Inferior parietal cortex (tissue), 1 donor: ENCODE data around the gene GLG1.
"Not testable (repeated sequence)": the region's sequence is repeated elsewhere in the genome, so short reads cannot be mapped to it uniquely, and the experiment has no call there.

Experiments used
- DNase-seq: peaks from one replicate; pipeline ENCODE4 v3.0.0-alpha.2; 2016; ENCODE audit errors: extremely low spot score

The GLG1 gene

DNA sequence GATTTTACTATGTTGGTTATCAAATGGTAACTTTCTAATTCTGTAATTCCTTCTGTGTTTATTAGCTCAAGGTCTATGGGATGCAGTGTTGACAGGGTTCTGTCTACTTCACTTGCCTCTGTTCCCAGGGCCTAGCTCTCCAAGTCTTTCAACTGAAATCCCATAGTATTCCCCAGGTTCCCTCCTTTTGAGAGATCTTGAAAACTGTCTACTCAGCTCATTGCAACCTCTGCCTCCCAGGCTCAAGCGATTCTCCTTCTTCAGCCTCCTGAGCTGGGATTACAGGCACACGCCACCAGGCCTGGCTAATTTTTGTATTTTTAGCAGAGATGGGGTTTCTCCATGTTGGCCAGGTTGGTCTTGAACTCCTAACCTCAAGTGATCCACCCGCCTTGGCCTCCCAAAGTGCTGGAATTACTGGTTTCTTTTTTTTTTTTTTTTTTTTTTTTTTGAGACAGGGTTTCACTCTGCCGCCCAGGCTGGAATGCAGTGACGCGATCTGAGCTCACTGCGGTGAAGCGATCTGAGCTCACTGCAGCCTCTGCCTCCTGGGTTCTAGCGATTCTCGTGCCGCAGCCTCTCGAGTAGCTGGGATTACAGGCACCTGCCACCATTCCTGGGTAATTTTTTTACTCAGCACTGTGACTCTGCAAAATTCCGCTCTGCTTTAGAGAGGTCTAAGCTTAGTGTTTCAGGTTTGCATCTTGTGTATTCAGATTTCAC lies 163.1 kb downstream of the GLG1 start:
- not testable (repeated sequence) for DNase-seq

DNA sequence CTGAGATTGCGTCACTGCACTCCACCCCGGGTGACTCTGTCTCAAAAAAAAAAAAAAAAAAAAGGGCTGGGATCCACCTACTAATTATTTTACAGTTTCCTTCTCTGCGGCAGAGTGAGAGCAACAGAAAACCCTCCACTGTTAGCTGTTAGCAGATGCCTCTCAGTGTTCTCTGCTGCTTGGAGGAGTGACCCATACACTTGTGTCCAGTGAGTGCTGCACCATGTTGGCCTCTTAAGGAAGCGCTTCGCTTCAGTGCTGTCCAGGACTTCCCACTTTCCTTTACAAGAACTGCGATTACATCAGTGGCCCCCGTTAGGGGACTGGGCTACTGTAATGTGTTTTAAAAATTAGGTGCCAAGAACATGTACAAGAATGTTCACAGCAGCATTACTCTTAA lies 167.2 kb downstream of the GLG1 start:
- no peak for DNase-seq

DNA sequence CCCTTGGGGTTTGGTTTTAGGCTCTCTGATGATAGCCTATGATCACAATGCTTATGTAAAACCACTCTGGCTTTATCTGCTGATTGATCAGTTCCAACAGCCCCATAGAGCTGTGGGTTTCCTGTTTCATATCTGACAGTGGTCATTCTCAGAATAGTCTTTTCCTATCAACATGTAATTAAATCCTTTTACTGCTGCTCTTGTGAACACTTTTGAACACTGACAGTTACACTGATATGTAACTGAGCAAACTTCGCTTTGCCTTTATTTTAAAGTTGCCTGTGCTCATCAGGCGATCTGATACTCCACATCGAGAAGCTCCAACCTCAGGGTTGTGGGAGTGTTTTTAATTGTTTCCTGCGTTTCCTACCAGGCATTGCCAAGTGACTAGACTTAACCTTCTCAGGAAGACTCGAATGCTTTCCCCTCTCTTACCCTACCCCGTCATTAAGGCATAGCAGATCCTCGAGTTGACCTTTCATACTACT lies 168.4 kb downstream of the GLG1 start:
- no peak for DNase-seq

DNA sequence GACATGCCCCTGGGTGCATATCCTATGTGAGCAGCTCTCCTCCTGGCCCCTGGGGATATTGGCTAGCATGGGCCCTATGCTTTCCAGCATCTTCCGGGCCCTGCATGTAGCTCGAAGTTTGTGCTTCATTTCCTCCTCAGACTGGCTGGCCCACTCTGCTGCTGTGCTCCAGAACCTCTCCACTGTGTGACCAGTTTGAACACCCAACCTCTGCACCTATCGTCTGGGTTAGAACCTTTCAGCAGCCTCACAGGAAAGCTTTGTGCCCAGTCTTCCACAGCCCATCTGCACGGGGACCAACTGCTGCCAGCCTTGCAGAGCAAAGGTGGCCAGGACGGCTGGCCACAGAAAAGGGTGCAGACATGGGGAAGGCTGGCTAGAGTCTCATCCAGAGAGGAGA lies 175.4 kb downstream of the GLG1 start:
- no peak for DNase-seq

DNA sequence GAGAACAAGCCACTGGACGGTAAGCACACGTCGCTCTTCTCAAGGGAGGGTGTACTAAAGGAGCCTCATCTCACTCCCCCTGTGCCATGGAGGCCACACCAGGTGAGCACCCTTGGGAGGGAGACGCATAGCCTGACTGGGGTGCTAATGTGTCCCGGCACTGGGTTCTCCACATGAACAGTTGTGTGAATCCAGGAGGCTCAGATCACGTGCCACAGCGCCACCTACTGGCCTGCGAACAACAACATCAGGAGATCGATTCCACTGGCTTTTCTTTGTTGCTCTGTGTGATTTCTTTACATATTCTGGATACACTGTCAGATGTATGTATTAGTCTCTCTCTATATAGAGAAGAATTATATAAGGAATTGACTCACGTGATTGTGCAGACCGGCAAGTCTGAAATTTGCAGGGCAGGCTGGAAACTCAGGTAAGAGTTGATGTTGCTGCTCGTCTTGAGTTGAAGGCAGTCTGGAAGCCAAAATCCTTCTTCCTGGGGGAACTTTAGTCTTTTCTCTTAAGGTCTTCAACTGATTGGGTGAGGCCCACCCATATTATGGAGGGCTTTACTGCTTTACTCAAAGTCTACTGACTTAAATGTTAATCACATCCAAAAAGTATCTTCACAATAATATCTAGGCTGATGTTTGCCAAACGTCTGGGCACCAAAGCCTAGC lies 176.7 kb downstream of the GLG1 start:
- DNase-seq = peak; percentile 33

DNA sequence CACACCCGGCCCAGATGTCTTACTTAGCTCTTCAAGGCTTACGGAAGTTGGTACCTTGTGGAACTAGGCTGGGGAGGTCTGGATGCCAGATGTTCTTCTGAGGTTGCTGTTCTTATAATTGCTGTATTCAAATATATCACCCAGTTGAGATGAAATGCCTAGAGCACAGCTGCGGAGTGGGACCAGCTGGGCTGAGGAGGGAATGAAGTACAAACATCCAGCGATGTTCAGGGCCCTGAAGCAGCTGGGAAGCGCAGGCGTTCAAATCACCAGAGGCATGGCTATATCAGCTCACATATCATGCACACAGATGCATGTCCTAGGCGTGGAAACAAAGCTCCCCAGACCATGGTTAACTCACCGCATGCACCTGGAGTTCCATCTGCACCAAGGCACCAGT lies 178.4 kb downstream of the GLG1 start:
- DNase-seq = not testable (repeated sequence)

DNA sequence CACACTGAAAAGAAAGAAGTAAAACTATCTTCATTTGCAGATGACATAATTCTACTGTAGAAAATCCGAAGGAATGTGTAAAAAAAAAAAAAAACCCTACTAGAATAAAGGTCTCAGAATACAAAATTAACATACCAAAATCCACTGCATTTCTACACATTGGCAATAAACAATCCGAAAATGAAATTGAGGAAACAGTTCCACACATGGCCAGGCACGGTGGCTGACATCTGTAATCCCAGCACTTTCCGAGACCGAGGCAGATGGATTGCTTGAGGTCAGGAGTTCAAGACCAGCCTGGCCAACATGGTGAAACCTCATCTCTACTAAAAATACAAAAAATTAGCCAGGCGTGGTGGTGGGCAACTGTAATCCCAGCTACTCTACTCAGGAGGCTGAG lies 181.2 kb downstream of the GLG1 start:
- not testable (repeated sequence) for DNase-seq

DNA sequence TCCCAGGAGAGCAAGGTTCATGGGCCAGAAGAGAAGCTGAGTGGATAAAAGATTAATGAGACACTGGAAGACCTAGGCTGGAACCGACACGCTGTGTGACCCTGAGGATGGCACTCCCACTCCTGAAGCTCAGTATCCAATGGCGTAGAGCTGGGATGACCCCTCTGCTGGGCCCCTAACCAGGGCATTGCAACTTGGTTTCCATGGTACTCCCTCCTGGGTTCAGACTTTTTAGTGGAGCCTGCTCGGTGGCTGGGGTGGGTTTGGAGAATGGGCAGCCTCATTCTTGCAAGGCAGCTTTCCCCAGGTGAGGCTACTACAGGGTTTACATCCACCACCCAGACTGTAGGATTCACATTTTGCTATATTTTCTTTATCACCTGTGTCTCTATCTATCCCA lies 183.2 kb downstream of the GLG1 start:
- DNase-seq = not testable (repeated sequence)

DNA sequence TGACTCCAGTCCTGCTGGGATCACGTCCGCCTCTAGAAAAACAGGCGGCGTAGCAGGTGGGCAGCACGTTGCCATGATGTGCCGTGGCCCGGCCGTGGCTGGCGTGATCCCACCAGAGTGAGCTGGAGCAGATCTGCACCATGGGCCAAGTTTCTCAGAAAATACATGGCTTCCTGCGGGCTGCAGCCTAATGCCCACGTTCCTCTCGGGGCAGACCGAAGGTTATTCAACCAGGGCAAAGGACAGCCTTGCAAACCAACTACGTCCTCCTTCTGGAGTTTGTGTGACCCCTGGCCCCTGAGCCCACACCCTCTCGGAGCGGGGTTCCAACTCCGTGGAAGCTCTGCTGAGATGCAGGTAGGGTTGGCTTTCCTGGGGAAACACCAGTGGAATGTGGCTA lies 184.8 kb downstream of the GLG1 start:
- not testable (repeated sequence) for DNase-seq

DNA sequence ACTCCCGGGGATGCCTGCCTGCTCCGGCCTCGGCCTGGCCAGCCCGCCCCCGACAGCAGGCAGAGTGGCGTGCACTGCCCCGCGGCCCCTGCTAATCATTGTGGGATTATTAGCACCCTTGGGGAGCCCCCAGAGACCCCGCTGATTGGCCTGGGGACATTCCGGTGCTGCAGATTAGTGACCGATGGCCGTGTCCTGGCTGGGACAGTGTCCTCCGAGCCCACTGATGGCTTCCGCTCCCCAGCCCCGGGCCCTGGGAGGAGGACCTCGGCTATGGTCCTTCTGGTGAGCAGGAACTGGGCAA lies 185.5 kb downstream of the GLG1 start:
- DNase-seq = not testable (repeated sequence)

DNA sequence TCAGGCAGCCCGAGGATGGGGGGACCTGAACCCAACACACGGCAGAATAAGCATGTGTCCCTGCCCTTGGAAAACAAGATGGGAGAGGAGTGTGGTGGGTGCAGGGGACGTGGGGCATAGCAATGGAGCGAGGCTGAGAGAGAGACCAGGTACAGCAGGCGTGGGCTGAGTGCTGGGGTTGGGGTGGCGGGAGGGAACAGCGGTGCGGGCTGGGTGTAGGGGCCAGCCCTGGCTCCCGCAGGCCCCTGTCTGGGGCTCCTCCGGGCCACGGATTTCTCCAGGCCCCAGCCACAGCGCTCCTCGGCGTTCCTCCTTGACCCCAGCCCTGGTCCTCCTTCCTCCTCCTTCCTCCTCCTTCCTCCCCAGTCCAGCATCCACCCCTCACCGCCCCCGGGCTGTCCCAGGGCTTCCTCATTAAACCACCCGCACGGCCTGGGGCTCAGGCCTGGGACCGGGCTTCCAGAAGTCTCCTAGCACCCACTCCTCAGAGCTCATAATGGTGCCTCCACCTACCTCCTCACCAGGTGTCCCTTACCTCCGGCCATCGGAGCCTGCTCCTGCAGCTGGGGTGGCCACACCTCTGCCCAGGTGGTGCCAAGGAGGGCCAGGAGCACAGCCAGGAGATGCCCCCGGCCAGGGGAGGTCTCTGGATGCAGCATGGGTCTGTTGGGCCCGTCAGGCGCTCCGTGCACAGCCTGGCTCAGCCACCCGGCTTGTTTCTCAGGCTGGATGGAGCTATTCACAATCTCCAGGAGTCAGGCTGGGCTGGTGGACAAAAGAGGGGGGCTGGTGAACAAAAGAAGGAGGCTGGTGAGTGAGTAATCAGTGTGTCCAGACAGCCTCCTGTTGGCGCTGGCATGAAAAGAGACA lies 186.1 kb downstream of the GLG1 start, which contains the start of gene CLEC18B:
Gene CLEC18B (minus strand): TSS at position 867 of the 870 bp plus-strand sequence. CDS start 208 bp downstream, at position 659.
- not testable (repeated sequence) for DNase-seq

DNA sequence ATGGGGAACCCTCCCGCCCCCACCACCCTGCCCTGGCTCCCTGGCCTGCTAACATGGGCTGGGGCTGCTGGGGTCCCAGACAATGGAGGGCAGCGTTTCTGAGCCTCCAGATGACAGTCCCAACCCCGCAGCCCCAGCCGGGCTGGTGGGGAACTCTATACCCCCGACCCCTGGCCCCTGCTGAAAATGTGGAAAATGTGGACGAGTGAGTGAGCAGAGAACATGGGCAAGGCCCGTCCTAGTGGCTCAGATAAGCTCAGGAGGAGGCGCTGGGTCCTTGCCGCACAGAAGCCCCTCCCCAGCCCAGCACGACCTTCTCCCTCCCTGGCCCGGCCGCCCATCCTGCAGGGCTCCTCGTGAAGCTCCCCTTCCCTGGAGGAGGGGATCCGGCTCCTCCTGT lies 187.1 kb downstream of the GLG1 start:
- not testable (repeated sequence) for DNase-seq

DNA sequence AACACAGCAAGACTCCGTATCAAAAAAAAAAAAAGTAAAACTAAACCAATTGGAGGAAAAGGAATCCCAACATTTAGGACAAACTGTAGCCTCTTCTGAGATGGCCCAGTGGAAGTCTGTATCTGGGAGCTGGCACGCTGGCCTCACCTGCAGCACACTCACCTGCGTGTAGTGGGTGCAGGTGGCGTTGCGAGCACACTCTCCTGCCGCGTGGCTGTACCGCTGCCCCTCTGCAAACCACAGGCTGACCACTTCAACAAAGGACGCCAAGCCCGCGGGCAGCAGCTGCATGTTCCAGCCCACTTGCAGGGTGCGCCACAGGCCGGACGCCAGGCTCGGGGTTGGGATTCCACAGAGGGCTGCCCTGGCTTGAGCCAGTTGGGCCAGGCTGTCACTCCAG lies 189.0 kb downstream of the GLG1 start:
- not testable (repeated sequence) for DNase-seq

DNA sequence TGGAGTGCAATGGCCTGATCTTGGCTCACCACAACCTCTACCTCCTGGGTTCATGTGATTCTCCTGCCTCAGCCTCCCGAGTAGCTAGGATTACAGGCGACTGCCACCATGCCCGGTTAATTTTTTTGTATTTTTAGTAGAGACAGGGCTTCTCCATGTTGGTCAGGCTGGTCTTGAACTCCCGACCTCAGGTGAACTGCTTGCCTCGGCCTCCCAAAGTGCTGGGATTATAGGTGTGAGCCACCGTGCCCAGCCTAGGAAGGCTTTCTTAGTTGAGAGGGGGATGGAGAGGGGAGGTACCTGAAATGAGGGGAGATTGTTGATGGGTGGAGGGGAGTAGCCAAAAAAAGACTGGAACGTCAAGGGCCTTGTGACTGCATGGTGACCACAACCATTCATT lies 193.0 kb downstream of the GLG1 start:
- not testable (repeated sequence) for DNase-seq

DNA sequence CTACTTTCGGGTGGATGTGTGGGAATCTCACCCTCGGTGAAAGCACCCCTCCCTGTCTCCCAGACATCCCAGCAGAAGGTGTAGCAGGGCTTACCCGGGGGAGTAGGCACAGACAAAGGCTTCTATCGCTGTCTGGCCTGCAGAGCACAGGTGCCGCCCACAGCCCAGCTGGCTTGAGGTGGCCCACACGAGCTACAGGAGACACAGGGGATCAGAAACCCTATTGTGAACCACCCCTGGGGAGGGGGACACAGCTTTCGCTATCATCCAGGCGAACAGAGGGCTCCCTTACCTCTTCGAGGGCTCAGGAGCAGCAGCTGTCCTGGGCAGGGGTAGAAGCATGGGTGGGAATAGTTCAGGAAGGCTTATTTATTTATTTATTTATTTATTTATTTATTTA lies 193.4 kb downstream of the GLG1 start:
- DNase-seq = not testable (repeated sequence)

DNA sequence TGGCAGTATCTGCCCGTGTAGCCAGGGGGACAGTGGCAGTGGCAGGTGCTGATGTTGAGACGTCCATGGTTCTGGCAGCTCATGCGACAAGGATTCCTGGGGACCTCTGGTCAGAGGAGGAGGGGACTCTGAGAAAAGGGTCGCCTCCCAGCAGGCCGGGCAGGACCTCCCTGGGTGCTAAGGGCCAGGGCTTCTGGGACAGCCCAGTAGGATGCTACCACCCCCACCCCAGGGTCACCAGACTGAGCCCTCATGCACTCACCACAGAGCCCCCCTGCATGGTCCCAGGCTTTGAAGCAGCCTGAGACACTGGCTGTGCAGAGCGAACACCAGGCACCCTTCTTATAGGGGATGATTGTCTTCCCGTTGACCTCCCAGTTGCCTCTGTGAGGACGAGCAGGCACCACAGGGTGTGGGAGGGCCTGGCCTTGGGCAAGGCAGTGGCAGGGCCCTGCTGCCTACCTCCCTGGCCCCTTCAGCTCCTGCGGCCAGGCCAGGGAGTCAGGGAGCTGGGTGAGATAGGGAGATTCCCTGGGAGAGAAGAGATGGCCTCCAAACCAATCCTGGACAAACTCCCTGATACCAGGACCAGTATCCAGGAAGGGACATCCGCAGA lies 194.0 kb downstream of the GLG1 start:
- DNase-seq = not testable (repeated sequence)

DNA sequence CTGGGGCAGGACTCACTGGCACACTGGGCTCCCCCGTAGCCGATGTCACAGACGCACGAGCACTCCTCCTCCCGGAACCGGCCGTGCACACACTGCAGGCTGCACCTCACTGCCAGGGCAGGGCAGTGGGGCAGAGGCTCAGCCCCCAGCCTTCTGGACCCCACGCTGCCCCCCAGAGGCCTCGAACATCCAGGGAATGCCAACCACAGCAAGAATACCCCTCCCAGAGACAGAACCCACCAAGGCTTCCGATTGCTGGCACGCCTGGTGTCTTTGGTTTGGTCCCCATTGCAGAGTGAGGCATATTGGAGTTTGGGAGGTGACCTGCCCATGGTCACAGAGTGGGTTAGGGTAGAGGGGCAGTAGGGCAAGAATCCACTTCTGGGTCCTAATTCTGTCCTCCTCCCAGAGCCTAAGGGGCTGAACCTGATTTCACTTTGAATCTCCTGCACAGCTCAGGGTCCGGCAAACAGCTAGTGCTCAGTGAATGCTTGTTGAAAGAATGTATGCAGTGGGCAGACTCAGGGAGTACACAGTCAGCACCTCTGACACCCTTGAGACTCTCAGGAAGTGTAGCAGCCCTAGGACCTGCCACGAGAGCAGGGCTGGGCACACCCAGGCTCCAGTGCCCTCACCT lies 194.7 kb downstream of the GLG1 start:
- DNase-seq = not testable (repeated sequence)

DNA sequence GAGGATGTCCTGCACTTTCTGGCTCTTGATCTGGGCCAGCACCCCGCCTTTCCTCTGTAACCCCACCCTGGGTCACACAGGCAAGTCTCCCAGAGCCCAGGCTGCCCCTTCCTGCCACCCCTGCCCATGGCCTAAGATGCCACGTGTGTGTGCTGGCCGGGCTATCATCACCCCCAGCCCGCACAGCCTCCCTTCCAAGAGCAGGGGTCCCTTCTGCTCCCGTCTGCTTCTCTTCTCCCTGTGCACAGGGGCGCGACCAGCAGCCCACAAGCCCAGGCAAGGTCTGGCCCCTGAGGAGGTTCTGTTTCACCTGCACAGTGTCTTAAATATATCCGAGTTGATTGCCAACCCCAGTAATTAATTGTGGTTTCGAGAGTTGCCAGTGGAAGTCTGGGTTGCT lies 195.9 kb downstream of the GLG1 start:
- DNase-seq = not testable (repeated sequence)

DNA sequence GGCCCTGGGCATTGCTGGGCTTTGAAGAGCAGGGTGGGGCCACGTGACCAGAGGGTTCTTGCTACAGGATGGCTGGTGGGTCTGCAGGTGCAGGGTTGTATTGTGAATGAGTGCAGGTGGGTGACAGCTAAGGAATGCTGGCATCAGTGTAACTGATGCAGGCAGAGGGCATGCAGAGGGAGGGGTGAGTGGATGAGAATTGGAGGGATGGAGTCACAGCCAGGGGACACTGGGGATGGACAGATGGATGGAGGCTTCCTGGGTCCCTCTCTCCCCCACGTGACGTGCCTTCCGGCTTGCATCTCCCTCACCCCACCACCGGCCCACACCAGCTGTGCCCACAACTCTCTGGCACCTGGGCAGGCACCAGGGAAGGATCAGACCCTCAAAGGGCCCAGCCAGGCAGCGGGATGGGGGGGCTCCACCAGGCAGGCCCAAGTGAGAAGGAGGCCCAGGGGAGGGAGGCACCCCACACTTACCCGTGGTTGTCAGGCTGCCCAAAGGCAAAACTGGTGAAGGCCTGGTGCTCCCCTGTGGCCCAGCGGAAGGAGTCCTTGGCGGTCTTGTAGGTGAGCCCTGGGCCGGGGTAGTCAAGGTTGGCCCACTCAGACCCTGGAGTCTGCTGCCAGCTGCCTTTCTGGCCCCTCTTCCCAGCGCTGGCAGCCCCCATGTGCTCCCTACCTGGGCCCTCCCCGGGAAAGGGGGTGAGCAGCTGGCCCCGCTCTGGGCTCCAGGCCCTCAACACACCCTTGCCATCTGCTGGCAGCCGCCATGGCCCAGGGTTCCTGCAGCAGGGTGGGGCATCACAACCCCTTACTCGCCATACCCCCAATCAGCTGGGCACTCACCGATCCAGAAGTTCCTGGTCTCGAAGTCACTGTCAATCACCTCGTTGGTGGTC lies 196.6 kb downstream of the GLG1 start:
- DNase-seq = not testable (repeated sequence)
